ENCODE measurements around the gene CDRT15. TPM values are rescaled to one million over a fixed set of nuclear protein-coding genes. Genes with fewer than 3 reads are reported as not detected.
A peak's percentile ranks its signal among the peaks of the same experiment; 100 is the strongest.

Gene CDRT15
- total RNA-seq, 3 donors from 2014 or later (not counting 1 experiment from before 2014, with no cell fraction given): not detected

- no peaks in the 10 kb centered on the region for H3K27me3 ChIP-seq (ENCODE audit: control insufficient read depth, insufficient read depth, low read length)
- ATAC-seq (no peak), DNase-seq (no peak)
- Mint-ChIP-seq H3K27me3 (ENCODE audit: low read depth in 2 of 2) (no peaks in the 10 kb centered on the region), H3K9me3 (no peaks in the 10 kb centered on the region), H3K4me3 (no peak overlapping the region), H3K36me3 (no peaks in the 10 kb centered on the region), H3K27ac (no peak overlapping the region), H3K4me1 (peaks cover 20 to 32% of the 10 kb centered on the region in 2 donors)
- H3K36me3 ChIP-seq (ENCODE audit: control insufficient read depth, insufficient read depth, low read length): no peaks in the 10 kb centered on the region
- H3K4me1 ChIP-seq (ENCODE audit: control insufficient read depth, insufficient read depth, low read length): peaks cover 10% of the 10 kb centered on the region
- no peak overlapping the region for H3K4me3 ChIP-seq (ENCODE audit: low read length)
- no peaks in the 10 kb centered on the region for H3K9me3 ChIP-seq (ENCODE audit: control insufficient read depth, insufficient read depth, low read length)
- H3K27ac ChIP-seq (ENCODE audit: low read length): no peak overlapping the region
- whole genome bisulfite sequencing (ENCODE audit: insufficient coverage): 94% methylated on average over 2 of the region's 2 CpGs
- intact Hi-C loops (cut with micrococcal nuclease): loop anchor here (10.0 kb wide), 1 partner anchor 711 kb away; no protein-coding TSS in a partner anchor
- no peak for TF ChIP-seq CTCF (IDR thresholded peaks at IDR 0.05)
These were observed 22.4 kb downstream of the CDRT15 start for GRCh38 chr17:14214271-14214670.

- H3K27ac ChIP-seq (ENCODE audit: low read length): no peak overlapping the region
- no peak overlapping the region for H3K4me3 Mint-ChIP-seq
- intact Hi-C loops (cut with micrococcal nuclease): loop anchor here (10.0 kb wide), 1 partner anchor 712 kb away; no protein-coding TSS in a partner anchor
- H3K27ac Mint-ChIP-seq: peak overlapping the region in 1 of 2 donors; percentile 42
- DNase-seq (no peak), ATAC-seq (no peak)
- no peaks in the 10 kb centered on the region for H3K27me3 Mint-ChIP-seq (ENCODE audit: low read depth in 2 of 2)
- no peaks in the 10 kb centered on the region for H3K36me3 ChIP-seq (ENCODE audit: control insufficient read depth, insufficient read depth, low read length)
- TF ChIP-seq CTCF (IDR thresholded peaks at IDR 0.05): no peak
- H3K4me3 ChIP-seq (ENCODE audit: low read length): no peak overlapping the region
- no peaks in the 10 kb centered on the region for H3K9me3 ChIP-seq (ENCODE audit: control insufficient read depth, insufficient read depth, low read length)
- peaks cover 19% of the 10 kb centered on the region for H3K4me1 ChIP-seq (ENCODE audit: control insufficient read depth, insufficient read depth, low read length)
- H3K36me3 Mint-ChIP-seq: no peaks in the 10 kb centered on the region
- WGBS (ENCODE audit: insufficient coverage): 97% methylated on average over 11 of the region's 12 CpGs
- H3K9me3 Mint-ChIP-seq: no peaks in the 10 kb centered on the region
- peaks cover 34 to 51% of the 10 kb centered on the region in 2 donors for H3K4me1 Mint-ChIP-seq
- no peaks in the 10 kb centered on the region for H3K27me3 ChIP-seq (ENCODE audit: control insufficient read depth, insufficient read depth, low read length)
These were observed 24.3 kb downstream of the CDRT15 start for GRCh38 chr17:14212401-14212800.

- Mint-ChIP-seq H3K4me1 (peaks cover 40 to 57% of the 10 kb centered on the region in 2 donors), H3K27ac (peak overlapping the region in 1 of 2 donors; percentile 19), H3K9me3 (no peaks in the 10 kb centered on the region), H3K27me3 (ENCODE audit: low read depth in 2 of 2) (no peaks in the 10 kb centered on the region), H3K36me3 (no peaks in the 10 kb centered on the region), H3K4me3 (peak overlapping the region; percentile 53)
- intact Hi-C loops (cut with micrococcal nuclease): loop anchor here (10.0 kb wide), 1 partner anchor 713 kb away; no protein-coding TSS in a partner anchor
- H3K27me3 ChIP-seq (ENCODE audit: control insufficient read depth, insufficient read depth, low read length): no peaks in the 10 kb centered on the region
- no peaks in the 10 kb centered on the region for H3K36me3 ChIP-seq (ENCODE audit: control insufficient read depth, insufficient read depth, low read length)
- ATAC-seq (peak in 1 of 3 donors; percentile 70), DNase-seq (peak; percentile 55 to 70)
- H3K27ac ChIP-seq (ENCODE audit: low read length): no peak overlapping the region
- H3K9me3 ChIP-seq (ENCODE audit: control insufficient read depth, insufficient read depth, low read length): no peaks in the 10 kb centered on the region
- H3K4me3 ChIP-seq (ENCODE audit: low read length): no peak overlapping the region
- WGBS (ENCODE audit: insufficient coverage): 36% methylated on average over 17 of the region's 17 CpGs
- TF ChIP-seq CTCF (IDR thresholded peaks at IDR 0.05): peak; percentile 67
- peaks cover 25% of the 10 kb centered on the region for H3K4me1 ChIP-seq (ENCODE audit: control insufficient read depth, insufficient read depth, low read length)
These were observed 24.9 kb downstream of the CDRT15 start for GRCh38 chr17:14211801-14212200.

- Histone ChIP-seq H3K27me3 (ENCODE audit: control insufficient read depth, insufficient read depth, low read length) (no peaks in the 10 kb centered on the region), H3K4me1 (ENCODE audit: control insufficient read depth, insufficient read depth, low read length) (peaks cover 31% of the 10 kb centered on the region), H3K27ac (ENCODE audit: low read length) (no peak overlapping the region), H3K9me3 (ENCODE audit: control insufficient read depth, insufficient read depth, low read length) (no peaks in the 10 kb centered on the region), H3K36me3 (ENCODE audit: control insufficient read depth, insufficient read depth, low read length) (no peaks in the 10 kb centered on the region), H3K4me3 (ENCODE audit: low read length) (no peak overlapping the region)
- peak overlapping the region in 1 of 2 donors; percentile 19 for H3K27ac Mint-ChIP-seq
- H3K4me3 Mint-ChIP-seq: peak overlapping the region; percentile 53
- H3K27me3 Mint-ChIP-seq (ENCODE audit: low read depth in 2 of 2): no peaks in the 10 kb centered on the region
- H3K9me3 Mint-ChIP-seq: no peaks in the 10 kb centered on the region
- TF ChIP-seq CTCF (IDR thresholded peaks at IDR 0.05): no peak
- 78% methylated on average over 4 of the region's 4 CpGs for WGBS (ENCODE audit: insufficient coverage)
- no peaks in the 10 kb centered on the region for H3K36me3 Mint-ChIP-seq
- ATAC-seq: no peak
- intact Hi-C loops (cut with micrococcal nuclease): loop anchor here (10.0 kb wide), 1 partner anchor 714 kb away; no protein-coding TSS in a partner anchor
- DNase-seq: peak in 1 of 2 donors; percentile 47
- peaks cover 46 to 63% of the 10 kb centered on the region in 2 donors for H3K4me1 Mint-ChIP-seq
These were observed 25.4 kb downstream of the CDRT15 start for GRCh38 chr17:14211246-14211645.

Measured in natural killer cell (primary cell).